Large intestine (tissue), 3 donors: ENCODE measurements around the gene TENT5C. TPM values are rescaled to one million over a fixed set of nuclear protein-coding genes. Genes with fewer than 3 reads are reported as not detected.

Experiments used
- DNase-seq, 2 donors: peaks; one replicate each; pipeline versions ENCODE4 v3.0.0 to v3.0.0-alpha.2; 2013
- H3K27ac ChIP-seq: one replicate; pipeline ENCODE4 v1.5.1; 2013; ENCODE audit warnings: low read length
- H3K27me3 ChIP-seq: 2 replicates; pipeline ENCODE4 v1.6.1; 2013; ENCODE audit warnings: low read length; ENCODE audit not compliant: control insufficient read depth, insufficient read depth
- H3K36me3 ChIP-seq: 2 replicates; pipeline ENCODE4 v1.6.1; 2013; ENCODE audit warnings: low read length; ENCODE audit not compliant: control insufficient read depth, insufficient read depth
- H3K4me1 ChIP-seq: one replicate; pipeline ENCODE4 v1.6.1; 2013; ENCODE audit warnings: low read length; ENCODE audit not compliant: control insufficient read depth, insufficient read depth
- H3K4me3 ChIP-seq: one replicate; pipeline ENCODE4 v1.5.1; 2013; ENCODE audit warnings: low read length
- H3K9me3 ChIP-seq: one replicate; pipeline ENCODE4 v1.6.1; 2013; ENCODE audit warnings: mild to moderate bottlenecking, low read depth, low read length, moderate library complexity; ENCODE audit not compliant: control insufficient read depth
- WGBS: methylation state at CpG from one replicate; pipeline ENCODE4 v1.1.5; 2013; ENCODE audit warnings: low lambda C conversion rate; ENCODE audit not compliant: insufficient coverage; 5-methylcytosine and 5-hydroxymethylcytosine counted together
- polyA plus RNA-seq: library from polyadenylated mRNA; unstranded; fragments of 120-200 nt; gene quantifications from one replicate; pipeline ENCODE4 v1.2.1, GENCODE V29; 2013

Gene TENT5C
- polyA plus RNA-seq, 1 donor = 10.4 TPM

GRCh38 chr1:117571496-117571895, 34.4 kb upstream of the TENT5C start:
- WGBS = no CpG with 5 or more reads among the region's 5 CpGs
- peak in 1 of 2 donors; percentile 35 for DNase-seq
- Histone ChIP-seq H3K27ac (no peak overlapping the region), H3K27me3 (no peaks in the 10 kb centered on the region), H3K36me3 (no peaks in the 10 kb centered on the region), H3K9me3 (no peaks in the 10 kb centered on the region), H3K4me1 (no peaks in the 10 kb centered on the region), H3K4me3 (no peak overlapping the region)

DNA sequence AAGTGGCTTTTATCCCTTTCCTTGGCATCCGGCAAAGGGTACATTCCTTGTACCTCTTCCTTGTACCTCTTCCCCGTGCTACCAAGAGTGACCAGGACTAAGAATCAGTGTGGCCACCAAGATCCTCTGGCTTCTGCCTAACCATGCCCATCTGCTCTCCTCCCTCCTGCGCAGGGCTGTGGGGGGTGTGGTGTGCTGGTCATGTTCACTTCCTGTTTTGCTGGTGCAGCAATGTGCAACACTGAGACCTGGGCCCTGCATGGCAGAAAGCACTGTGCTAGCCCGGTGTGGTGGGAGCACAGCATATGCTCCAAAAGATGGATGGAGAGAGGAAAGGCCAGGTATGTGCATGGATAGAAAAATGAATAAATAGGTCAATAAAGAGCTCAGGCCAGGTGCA, 33.3 kb upstream of the TENT5C start:
- Histone ChIP-seq H3K36me3 (no peaks in the 10 kb centered on the region), H3K27me3 (no peaks in the 10 kb centered on the region), H3K4me3 (no peak overlapping the region), H3K9me3 (no peaks in the 10 kb centered on the region), H3K27ac (no peak overlapping the region), H3K4me1 (no peaks in the 10 kb centered on the region)
- no peak for DNase-seq
- no CpG with 5 or more reads among the region's 4 CpGs for WGBS

DNA sequence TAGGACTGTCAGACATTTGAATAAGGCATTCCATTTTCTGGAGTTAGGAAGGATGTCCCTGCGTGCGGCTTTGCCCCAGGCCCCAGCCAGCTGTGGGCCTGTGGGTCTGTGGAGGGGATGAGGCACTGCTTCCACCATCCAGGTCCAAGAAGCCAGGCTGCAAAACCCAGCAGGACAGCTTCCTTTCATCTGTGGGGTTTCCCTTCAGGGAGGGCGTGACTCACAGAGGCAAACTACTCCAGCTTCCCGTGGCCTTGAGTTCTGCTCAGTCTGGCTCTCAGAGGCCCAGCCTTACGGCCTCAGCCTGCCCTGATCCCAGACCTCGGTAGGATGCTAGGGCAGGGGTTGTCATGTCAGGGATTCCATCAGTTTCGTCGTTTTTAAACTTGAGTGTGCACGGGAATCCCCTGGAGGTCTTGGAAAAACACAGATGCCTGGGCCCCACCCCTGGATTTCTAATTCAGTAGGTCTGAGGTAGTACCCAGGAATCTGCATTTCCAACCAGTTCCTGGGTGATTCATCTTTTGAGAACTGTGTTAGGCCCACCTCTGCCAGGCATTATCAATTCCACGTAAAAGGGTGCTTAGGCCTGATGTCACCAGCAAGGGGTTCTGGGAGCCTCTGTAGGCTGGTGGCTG, 32.3 kb upstream of the TENT5C start:
- WGBS = no CpG with 5 or more reads among the region's 10 CpGs
- H3K4me1 ChIP-seq = no peaks in the 10 kb centered on the region
- no peak for DNase-seq
- H3K36me3 ChIP-seq = no peaks in the 10 kb centered on the region
- no peaks in the 10 kb centered on the region for H3K27me3 ChIP-seq
- H3K27ac ChIP-seq = no peak overlapping the region
- no peak overlapping the region for H3K4me3 ChIP-seq
- H3K9me3 ChIP-seq = no peaks in the 10 kb centered on the region

DNA sequence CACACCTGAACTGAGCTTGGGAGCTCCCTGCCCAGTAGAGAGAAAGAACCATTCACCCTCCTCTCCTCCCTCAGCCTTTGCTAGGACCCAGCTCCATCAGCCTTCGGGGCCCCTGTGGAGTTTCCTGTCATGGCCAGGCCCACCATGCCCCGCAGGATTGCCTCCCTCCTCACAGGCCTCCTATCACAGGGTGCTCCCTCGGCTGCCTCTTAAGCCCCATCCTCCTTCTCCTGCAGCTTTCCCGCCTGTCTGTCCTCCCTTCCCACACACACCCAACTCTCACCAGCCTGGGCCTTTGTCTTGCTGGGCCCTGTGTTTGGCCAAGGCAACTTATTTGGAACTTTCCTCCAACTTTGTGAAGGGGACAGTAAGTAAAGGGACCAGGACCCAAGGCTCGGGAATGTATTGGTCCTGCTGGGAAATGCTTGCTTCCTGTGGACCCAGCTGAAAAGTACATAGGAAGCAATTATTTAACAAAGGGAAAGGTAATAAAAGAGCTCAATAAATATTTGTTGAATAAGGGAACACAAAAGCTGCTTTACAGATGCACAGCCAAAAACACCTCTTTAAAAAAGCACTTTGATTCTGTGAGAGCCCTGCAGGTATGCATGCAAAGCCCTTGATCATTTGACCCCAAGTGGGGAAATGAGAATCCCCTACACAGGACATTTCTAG, 31.6 kb upstream of the TENT5C start:
- 86% methylated on average over 1 of the region's 5 CpGs for WGBS

DNA sequence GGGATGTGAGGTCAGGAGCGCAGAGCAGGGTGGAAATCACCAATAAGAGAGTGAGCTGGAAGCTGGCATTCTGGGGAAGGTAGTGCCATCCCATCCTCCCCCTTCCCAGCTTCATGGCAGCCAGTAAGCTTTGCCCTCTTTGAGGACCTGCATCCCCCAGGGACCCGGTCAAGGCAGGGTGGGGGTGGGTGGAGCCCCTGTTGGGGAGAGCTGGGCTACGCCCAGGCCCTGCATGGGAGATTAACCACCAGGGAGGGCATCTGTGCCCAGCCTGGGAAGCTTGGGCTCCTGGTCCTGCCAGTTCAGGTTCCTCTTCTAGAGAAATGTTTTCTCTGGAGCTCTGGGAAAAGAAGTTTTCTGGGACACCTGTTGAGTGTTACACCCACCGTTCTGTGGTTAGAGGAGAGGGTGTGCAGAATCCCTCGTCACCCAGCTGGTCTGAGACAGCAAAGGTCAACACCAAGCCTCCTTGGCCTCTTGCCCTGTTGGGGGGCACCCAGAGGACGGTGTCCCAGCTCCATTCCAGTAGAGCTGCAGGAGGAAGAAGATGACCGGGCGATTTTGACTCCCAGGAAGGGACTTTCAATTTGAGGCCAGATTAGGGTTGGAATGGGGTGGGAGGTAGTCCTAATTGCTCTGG, 30.1 kb upstream of the TENT5C start:
- Histone ChIP-seq H3K4me3 (no peak overlapping the region), H3K27me3 (no peaks in the 10 kb centered on the region), H3K9me3 (no peaks in the 10 kb centered on the region), H3K27ac (no peak overlapping the region), H3K36me3 (no peaks in the 10 kb centered on the region), H3K4me1 (no peaks in the 10 kb centered on the region)
- no peak for DNase-seq
- WGBS = no CpG with 5 or more reads among the region's 8 CpGs

More for the DNA sequence above, 31.6 kb upstream of the TENT5C start:
- H3K4me3 ChIP-seq = no peak overlapping the region
- no peaks in the 10 kb centered on the region for H3K36me3 ChIP-seq
- no peaks in the 10 kb centered on the region for H3K27me3 ChIP-seq
- H3K4me1 ChIP-seq = no peaks in the 10 kb centered on the region
- no peaks in the 10 kb centered on the region for H3K9me3 ChIP-seq
- no peak overlapping the region for H3K27ac ChIP-seq
- no peak for DNase-seq

- H3K4me3 ChIP-seq = no peak overlapping the region
- no peaks in the 10 kb centered on the region for H3K27me3 ChIP-seq
- WGBS = no CpG with 5 or more reads among the region's 3 CpGs
- no peaks in the 10 kb centered on the region for H3K4me1 ChIP-seq
- no peaks in the 10 kb centered on the region for H3K36me3 ChIP-seq
- H3K9me3 ChIP-seq = no peaks in the 10 kb centered on the region
- no peak for DNase-seq
- H3K27ac ChIP-seq = no peak overlapping the region
These were observed 29.6 kb upstream of the TENT5C start for GRCh38 chr1:117576236-117576635.

GRCh38 chr1:117577191-117577885, 28.5 kb upstream of the TENT5C start:
- Histone ChIP-seq H3K36me3 (no peaks in the 10 kb centered on the region), H3K27ac (no peak overlapping the region), H3K4me3 (no peak overlapping the region), H3K9me3 (no peaks in the 10 kb centered on the region), H3K4me1 (no peaks in the 10 kb centered on the region), H3K27me3 (no peaks in the 10 kb centered on the region)
- no CpG with 5 or more reads among the region's 2 CpGs for WGBS
- no peak for DNase-seq

DNA sequence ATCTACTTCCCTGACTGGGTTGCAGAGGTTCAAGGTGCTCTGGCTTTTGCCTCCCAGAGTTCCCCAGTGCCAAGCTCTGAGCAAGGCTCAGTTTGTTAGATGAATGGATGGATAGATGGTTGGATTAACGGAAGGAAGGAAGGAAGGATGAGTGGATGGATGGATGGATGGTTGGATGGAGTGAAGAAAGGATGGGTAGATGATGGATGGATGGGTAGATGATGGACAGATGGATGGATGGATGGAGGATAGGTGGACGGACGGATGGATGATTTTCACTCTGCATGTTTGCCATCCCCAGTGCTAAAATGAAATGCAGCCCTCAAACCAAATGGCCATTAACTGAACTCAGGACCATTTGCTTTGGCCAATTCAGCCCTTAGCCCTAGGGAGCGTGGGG, 27.4 kb upstream of the TENT5C start:
- 100% methylated on average over 3 of the region's 4 CpGs for WGBS
- no peak overlapping the region for H3K27ac ChIP-seq
- H3K9me3 ChIP-seq = no peaks in the 10 kb centered on the region
- no peak for DNase-seq
- no peaks in the 10 kb centered on the region for H3K27me3 ChIP-seq
- no peaks in the 10 kb centered on the region for H3K4me1 ChIP-seq
- no peak overlapping the region for H3K4me3 ChIP-seq
- no peaks in the 10 kb centered on the region for H3K36me3 ChIP-seq

DNA sequence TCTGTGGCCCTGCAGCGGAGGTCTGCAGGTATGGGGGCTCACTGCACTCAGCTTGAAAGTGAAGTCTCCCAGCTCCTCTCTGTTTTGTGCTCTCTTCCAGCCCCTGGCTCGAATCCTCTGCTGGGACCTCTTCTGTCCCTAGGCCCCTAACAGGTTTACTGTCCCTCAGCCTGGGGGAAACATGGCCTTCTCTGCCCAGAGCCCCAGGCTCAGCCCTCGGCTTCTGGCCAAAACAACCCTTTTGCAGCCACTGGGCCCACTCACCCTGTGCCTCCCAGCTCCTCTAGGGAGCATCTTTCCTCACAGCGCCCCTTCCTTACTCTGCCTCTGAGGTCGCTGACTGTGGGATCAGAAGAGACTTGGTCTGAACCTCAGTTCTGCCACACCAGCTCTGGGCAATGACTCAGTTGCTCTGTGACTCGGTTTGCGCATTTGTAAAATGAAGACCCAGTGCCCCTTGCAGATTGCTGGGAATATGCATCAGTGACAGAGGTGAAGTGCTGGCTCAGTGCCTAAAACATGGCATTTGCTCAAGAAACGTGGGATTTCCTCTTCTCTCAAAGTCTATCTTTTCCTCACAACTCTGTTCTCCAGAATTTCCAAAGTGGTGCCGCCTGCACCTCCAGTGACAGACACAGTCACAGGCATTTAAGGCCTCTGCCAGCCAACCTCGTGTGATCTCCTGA, 26.5 kb upstream of the TENT5C start:
- DNase-seq = no peak
- no CpG with 5 or more reads among the region's 10 CpGs for WGBS
- Histone ChIP-seq H3K27ac (no peak overlapping the region), H3K27me3 (no peaks in the 10 kb centered on the region), H3K4me1 (no peaks in the 10 kb centered on the region), H3K4me3 (no peak overlapping the region), H3K36me3 (no peaks in the 10 kb centered on the region), H3K9me3 (no peaks in the 10 kb centered on the region)

DNA sequence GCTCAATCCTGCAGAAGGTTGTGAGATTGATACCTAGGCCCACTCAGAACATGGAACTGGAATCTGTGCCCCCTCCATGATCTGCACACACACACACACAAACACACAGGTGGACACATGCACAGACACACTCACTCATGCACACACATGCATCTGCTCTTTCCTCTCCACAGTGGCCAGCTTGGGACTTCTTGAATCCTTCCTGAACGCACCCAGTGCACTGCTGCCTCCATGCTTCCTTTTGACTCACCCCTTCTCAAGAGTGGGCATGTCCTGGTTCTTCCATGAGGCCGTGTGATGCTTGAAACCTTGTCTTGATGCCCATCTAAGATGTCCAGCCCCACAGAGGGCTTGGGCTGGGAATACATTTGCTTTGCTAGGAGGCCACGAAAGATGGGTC, 25.4 kb upstream of the TENT5C start:
- no peaks in the 10 kb centered on the region for H3K36me3 ChIP-seq
- H3K27ac ChIP-seq = no peak overlapping the region
- no CpG with 5 or more reads among the region's 3 CpGs for WGBS
- no peak for DNase-seq
- H3K4me1 ChIP-seq = no peaks in the 10 kb centered on the region
- H3K27me3 ChIP-seq = no peaks in the 10 kb centered on the region
- no peaks in the 10 kb centered on the region for H3K9me3 ChIP-seq
- no peak overlapping the region for H3K4me3 ChIP-seq
